HepG2 (cell line): ENCODE measurements around the gene PTEN.

ENCODE experiments used
- EP300 ChIP-seq, 3 experiments: sonication (generic) in 1 of 3; formaldehyde crosslinking in 1 of 3; IDR thresholded peaks; 2 replicates each; pipeline versions ENCODE4 v1.5.1 to v1.6.1; 2011 to 2020; ENCODE audit warnings: low read depth in 2 of 3, low read length in 2 of 3, borderline replicate concordance in 1 of 3, improper control_type of control experiment in 1 of 3, mild to moderate bottlenecking in 1 of 3, missing genetic modification reagents in 1 of 3, moderate library complexity in 1 of 3
- HOXA5 ChIP-seq: sonication (generic); formaldehyde crosslinking; IDR thresholded peaks from 2 replicates; pipeline ENCODE4 v1.4.0; 2020; ENCODE audit warnings: missing genetic modification reagents
- MXD4 ChIP-seq: IDR thresholded peaks from 2 replicates; pipeline ENCODE4 v1.6.1; 2016; ENCODE audit warnings: mild to moderate bottlenecking, missing biosample characterization, missing genetic modification reagents
- NR2F1 ChIP-seq, 2 experiments: fragments of 450-650 bp in 1 of 2; formaldehyde crosslinking in 1 of 2; IDR thresholded peaks; 2 replicates each; pipeline versions ENCODE4 v1.5.0 to v1.6.1; 2016 to 2020; ENCODE audit warnings: mild to moderate bottlenecking in 1 of 2, missing compliant biosample characterization in 1 of 2, missing genetic modification reagents in 1 of 2, moderate library complexity in 1 of 2
- STAT5B ChIP-seq: sonication (generic); formaldehyde crosslinking; IDR thresholded peaks from 2 replicates; pipeline ENCODE4 v1.4.0; 2020; ENCODE audit warnings: missing genetic modification reagents
- ZNF121 ChIP-seq: sonication (generic); formaldehyde crosslinking; IDR thresholded peaks from 2 replicates; pipeline ENCODE4 v1.5.0; 2020; ENCODE audit warnings: mild to moderate bottlenecking, missing genetic modification reagents
- ZNF33B ChIP-seq: sonication (generic); formaldehyde crosslinking; IDR thresholded peaks from 2 replicates; pipeline ENCODE4 v1.5.1; 2020; ENCODE audit warnings: mild to moderate bottlenecking, missing genetic modification reagents
- TF ChIP-seq, protein P1 (sequence below): sonication (generic); formaldehyde crosslinking; IDR thresholded peaks from 2 replicates; pipeline ENCODE4 v1.5.0; 2020; ENCODE audit warnings: mild to moderate bottlenecking, missing genetic modification reagents, moderate library complexity

DNA sequence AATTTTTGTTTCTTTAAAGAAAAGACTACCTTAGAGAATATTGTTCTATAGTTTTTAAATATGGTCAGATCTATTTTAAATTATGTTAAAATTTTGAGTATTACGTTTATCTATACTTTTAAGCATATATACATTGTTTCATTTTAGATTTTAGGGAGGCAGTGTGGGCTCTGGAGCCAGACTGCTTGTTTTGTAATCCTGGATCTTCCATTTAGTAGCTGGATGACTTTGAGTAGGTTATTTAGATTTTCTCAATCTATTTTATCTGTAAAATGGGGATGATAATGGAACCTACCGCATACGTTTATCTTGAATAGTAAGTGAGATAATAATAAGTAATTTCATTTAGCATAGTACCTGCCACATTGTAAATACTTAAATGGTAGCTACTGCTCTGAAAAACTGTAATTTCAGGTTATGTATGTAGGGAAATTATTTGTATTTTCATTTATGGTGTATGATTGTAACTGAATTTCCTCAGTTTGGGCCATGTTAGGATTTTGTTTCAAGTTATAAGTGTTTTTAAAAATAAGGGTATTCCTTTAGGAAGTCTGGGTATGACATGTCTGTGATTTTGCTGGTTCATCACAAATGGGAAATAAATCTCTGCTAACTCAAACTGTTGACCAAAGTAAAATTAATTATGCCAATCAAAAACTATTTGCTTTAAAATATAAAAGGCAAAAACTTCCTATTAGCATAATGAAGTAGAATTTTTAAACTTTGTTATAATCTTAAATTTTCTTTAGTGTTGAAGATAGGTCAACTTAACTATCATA, 6.5 kb downstream of the PTEN start:
- TF ChIP-seq HOXA5 (CRISPR knock-in tag) (no peak), EP300 (IDR thresholded peaks at IDR 0.05; ENCODE audit: low read depth in 2 of 2, low read length in 2 of 2) (no peak), EP300 (CRISPR knock-in tag; IDR thresholded peaks at IDR 0.05; ENCODE audit: borderline replicate concordance) (no peak), ZNF121 (CRISPR knock-in tag) (no peak), NR2F1 (CRISPR knock-in tag; IDR thresholded peaks at IDR 0.05) (no peak), STAT5B (CRISPR knock-in tag) (no peak), ZNF33B (CRISPR knock-in tag) (no peak), MXD4 (CRISPR knock-in tag) (no peak)
- TF ChIP-seq, protein P1, sequence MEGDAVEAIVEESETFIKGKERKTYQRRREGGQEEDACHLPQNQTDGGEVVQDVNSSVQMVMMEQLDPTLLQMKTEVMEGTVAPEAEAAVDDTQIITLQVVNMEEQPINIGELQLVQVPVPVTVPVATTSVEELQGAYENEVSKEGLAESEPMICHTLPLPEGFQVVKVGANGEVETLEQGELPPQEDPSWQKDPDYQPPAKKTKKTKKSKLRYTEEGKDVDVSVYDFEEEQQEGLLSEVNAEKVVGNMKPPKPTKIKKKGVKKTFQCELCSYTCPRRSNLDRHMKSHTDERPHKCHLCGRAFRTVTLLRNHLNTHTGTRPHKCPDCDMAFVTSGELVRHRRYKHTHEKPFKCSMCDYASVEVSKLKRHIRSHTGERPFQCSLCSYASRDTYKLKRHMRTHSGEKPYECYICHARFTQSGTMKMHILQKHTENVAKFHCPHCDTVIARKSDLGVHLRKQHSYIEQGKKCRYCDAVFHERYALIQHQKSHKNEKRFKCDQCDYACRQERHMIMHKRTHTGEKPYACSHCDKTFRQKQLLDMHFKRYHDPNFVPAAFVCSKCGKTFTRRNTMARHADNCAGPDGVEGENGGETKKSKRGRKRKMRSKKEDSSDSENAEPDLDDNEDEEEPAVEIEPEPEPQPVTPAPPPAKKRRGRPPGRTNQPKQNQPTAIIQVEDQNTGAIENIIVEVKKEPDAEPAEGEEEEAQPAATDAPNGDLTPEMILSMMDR (CRISPR knock-in tag), result no peak
